LNCAP (cell line): Measurements from ENCODE around the gene KIAA0319L.

ENCODE experiments used
- CTCF ChIP-seq: fragments of 450-650 bp; IDR thresholded peaks from 2 replicates; pipeline ENCODE4 v1.5.1; 2017; ENCODE audit warnings: mild to moderate bottlenecking

KIAA0319L gene

GRCh38 chr1:35576061-35576765 is 19.0 kb upstream of the KIAA0319L start:
- no peak for TF ChIP-seq CTCF

DNA sequence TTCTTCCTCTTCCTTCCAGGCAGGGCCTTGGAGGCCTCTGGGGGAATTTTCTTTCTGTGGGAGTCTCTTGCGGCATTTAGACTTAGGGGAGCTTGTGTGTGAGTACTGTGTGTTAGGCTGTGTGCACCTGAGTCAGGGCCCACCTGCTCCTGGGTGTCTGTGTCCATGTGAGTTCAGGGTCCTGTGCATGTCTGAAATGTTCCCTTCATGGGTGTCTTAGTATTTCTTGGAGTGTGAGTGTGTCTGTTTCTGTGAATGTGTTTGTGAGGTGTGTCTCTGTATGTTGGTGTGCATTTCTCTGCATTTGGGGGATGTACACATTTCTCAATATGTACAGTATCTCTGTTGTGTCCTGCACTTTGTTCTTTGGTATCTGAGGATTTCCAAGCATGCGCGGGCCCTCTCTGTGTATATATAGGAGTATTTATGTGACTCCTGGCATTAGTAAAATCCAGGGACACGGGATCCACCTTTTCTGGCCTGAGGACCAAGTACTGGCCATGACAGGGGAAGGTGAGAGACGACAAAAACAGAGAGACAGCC is 18.3 kb upstream of the KIAA0319L start:
- TF ChIP-seq CTCF: no peak

DNA sequence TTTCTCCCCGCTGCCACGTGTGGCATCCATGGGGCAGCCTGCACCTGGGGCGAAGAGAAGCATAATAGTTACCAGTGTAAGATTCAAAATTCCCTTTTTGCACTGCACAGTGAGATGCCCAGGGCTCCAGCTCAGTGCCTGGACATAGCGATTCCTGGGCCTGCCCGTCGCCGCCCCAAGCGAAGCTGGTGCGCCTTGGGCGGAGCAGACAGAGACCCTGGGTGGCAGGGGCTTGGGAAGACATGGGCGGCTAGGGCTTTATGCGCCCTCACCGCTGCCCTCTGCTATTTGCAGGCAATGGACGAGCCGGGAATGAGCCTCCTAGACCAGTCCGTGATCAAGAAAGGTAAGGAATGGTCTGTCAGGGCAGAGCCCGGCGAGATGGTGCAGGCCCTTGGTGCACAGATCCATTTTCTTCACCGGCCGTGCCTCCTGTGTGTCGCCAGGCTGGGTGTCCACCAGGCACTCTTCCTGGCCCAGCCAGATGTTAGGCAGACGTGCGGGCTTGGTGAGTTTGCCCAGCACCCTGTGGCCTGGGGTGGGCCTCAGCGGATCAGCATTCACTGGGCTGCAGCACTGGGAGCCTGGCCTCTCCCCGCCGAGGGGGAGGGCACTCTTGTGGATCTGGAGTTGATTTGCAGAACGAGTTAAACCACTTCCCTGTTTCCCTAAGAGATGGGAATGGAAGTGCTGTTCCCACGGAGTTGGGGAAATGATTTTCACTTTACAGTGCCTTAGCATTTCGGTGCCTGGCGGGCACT is 17.6 kb upstream of the KIAA0319L start:
- TF ChIP-seq CTCF: no peak

DNA sequence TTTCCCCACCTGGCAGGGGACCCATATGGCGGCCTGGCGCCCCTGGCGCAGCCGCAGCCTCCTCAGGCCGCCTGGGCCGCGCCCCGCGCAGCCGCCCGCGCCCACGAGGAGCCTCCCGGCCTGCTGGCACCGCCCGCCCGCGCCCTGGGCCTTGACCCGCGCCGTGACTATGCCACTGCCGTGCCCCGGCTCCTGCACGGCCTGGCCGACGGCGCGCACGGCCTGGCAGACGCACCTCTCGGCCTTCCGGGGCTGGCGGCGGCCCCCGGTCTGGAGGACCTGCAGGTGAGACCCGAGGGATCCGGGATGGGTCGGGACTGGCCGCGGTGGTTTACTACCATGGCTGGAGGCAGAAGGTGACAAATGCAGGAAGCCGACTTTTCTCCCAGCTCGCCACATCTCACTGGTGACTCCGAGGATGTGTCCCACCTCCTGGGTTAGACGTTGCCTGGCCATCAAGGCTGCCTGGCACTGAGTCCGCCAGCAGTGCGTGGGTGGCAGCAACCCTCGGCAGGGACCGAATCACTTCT is 17.0 kb upstream of the KIAA0319L start:
- TF ChIP-seq CTCF: no peak

DNA sequence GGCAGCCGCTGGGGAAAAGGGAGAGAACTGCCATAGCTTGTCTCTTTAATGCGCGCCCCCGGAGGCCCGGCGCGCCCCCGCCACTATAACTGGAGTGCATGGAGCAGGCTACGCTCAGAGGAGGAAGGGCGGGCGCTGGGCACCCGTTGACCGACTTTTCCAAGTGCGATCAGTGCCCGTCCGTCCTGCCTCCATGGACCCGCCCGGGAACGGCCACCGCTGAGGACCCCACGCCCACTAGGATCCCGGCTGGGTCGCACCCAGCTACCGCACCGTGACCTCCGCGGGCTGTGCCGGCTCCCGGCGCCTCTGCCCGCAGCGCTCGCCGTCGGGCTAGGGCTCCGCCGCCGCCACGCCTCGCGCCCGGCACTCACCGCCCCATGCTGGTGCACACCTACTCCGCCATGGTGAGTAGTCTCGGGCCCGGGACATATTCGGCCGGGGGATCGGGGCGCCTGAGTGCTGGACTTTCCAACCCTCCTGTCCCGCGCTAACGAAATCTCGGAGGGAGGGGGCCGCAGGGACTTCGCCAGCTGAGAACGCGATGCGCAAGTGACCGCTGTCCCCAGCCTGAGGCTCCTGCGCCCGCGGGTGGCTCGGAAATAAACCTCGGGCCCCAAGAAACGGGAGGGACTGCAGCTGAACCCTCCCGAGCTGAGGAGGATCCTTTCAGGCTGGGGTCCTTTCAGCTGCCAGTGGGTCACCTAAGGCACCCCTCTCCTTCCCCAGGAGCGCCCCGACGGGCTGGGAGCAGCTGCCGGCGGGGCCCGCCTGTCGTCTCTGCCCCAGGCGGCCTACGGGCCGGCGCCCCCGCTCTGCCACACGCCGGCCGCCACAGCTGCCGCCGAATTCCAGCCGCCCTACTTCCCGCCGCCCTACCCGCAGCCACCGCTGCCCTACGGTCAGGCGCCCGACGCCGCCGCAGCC is 16.3 kb upstream of the KIAA0319L start, which contains the start of gene TFAP2E:
Gene TFAP2E, plus strand, starts transcription at position 117 of the 927 bp plus-strand sequence. Its CDS starts 264 bp downstream, at position 381.
- no peak for TF ChIP-seq CTCF

GRCh38 chr1:35572296-35572695 is 15.1 kb upstream of the KIAA0319L start:
- TF ChIP-seq CTCF: no peak

DNA sequence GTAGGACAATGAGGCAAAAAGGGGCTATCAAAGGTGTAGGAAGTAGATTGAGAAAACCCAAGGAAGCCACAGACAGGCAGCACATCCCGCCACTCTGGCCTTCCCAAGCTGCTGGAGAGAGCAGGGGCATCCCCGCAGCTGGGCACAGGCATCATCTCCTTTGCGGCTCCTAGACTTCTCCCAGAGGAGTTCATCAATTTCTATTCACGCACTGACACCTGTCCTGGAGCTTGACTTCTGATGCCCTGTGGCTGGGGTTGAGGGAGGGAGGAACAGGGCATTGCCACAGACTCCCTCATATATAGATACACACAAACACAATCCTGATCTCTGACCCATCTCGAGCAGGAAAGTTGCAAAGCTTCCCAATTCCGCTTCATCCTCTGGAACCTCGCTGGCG is 14.1 kb upstream of the KIAA0319L start:
- TF ChIP-seq CTCF: no peak
